H1 (cell line): ENCODE data around the gene LTO1.

Source experiments
- HDAC2 ChIP-seq, 2 experiments: fragments of 300-600 bp in 1 of 2; sonication (generic) in 1 of 2; IDR thresholded peaks; 2 replicates each; pipeline ENCODE4 v1.6.1; 2011 to 2012; ENCODE audit warnings: low read depth in 2 of 2, low read length in 2 of 2, mild to moderate bottlenecking in 2 of 2, moderate library complexity in 2 of 2, borderline replicate concordance in 1 of 2, inconsistent platforms in 1 of 2
- POLR2A ChIP-seq, 2 experiments: IDR thresholded peaks; 1 replicate in 1 of 2; 2 replicates in 1 of 2; pipeline ENCODE4 v1.6.1; 2011; ENCODE audit warnings: low read depth in 2 of 2, low read length in 2 of 2, mild to moderate bottlenecking in 2 of 2; ENCODE audit errors: control extremely low read depth in 1 of 2
- RAD21 ChIP-seq, 2 experiments: IDR thresholded peaks in 1 of 2; conservative IDR thresholded peaks in 1 of 2; 2 replicates each; pipeline ENCODE4 v1.6.1; 2011; ENCODE audit warnings: low read depth in 2 of 2, low read length in 2 of 2, improper control_type of control experiment in 1 of 2, inconsistent platforms in 1 of 2, mild to moderate bottlenecking in 1 of 2, moderate library complexity in 1 of 2
- ZNF274 ChIP-seq: IDR thresholded peaks from 2 replicates; pipeline ENCODE4 v1.7.0; 2012; ENCODE audit warnings: low read length, borderline replicate concordance; ENCODE audit errors: extremely low read depth

- no peak for TF ChIP-seq HDAC2 (IDR thresholded peaks at IDR 0.05; ENCODE audit: borderline replicate concordance in 1 of 2, low read depth in 2 of 2, low read length in 2 of 2)
- TF ChIP-seq ZNF274 = no peak
- no peak for TF ChIP-seq POLR2A (IDR thresholded peaks at IDR 0.05; ENCODE audit: control extremely low read depth in 1 of 2, low read depth in 2 of 2, low read length in 2 of 2)
- TF ChIP-seq RAD21 (IDR thresholded peaks at IDR 0.05 in 1 of 2, conservative IDR thresholded peaks at IDR 0.05 in 1 of 2; ENCODE audit: low read depth in 2 of 2, low read length in 2 of 2) = no peak
Measured at GRCh38 chr11:69671734-69672465, 3.3 kb downstream of the LTO1 start.
